Small intestine (tissue), 7 donors: ENCODE measurements around the gene PDLIM7. TPM values are rescaled to one million over a fixed set of nuclear protein-coding genes. Genes with fewer than 3 reads are reported as not detected.

Experiments
- DNase-seq, 2 donors: peaks; one replicate each; pipeline versions ENCODE4 v3.0.0 to v3.0.0-alpha.2; 2013
- FAIRE-seq: peaks from 2 replicates; lab custom pipeline; 2012; peaks lifted over from hg19 to GRCh38; lab: Jason Lieb, UNC
- H3K27ac ChIP-seq, 3 donors: one replicate each; pipeline ENCODE4 v1.5.1; 2013; ENCODE audit warnings: low read length in 2 of 3, mild to moderate bottlenecking in 2 of 3, control low read depth in 1 of 3, inconsistent platforms in 1 of 3, low read depth in 1 of 3, moderate library complexity in 1 of 3
- H3K27me3 ChIP-seq, 3 donors: one replicate each; pipeline ENCODE4 v1.6.1; 2013; ENCODE audit warnings: low read length in 3 of 3, inconsistent platforms in 1 of 3; ENCODE audit not compliant: control insufficient read depth in 3 of 3, insufficient read depth in 3 of 3
- H3K36me3 ChIP-seq, 3 donors: one replicate each; pipeline ENCODE4 v1.6.1; 2013; ENCODE audit warnings: low read length in 3 of 3, inconsistent platforms in 1 of 3, low read depth in 1 of 3, mild to moderate bottlenecking in 1 of 3, moderate library complexity in 1 of 3; ENCODE audit not compliant: control insufficient read depth in 3 of 3, insufficient read depth in 2 of 3
- H3K4me1 ChIP-seq, 3 donors: one replicate each; pipeline ENCODE4 v1.6.1; 2013; ENCODE audit warnings: low read length in 2 of 3, inconsistent platforms in 1 of 3, low read depth in 1 of 3, mild to moderate bottlenecking in 1 of 3, moderate library complexity in 1 of 3; ENCODE audit not compliant: control insufficient read depth in 3 of 3, insufficient read depth in 2 of 3
- H3K4me3 ChIP-seq, 3 donors: one replicate each; pipeline ENCODE4 v1.5.1; 2013; ENCODE audit warnings: low read length in 3 of 3, control low read depth in 1 of 3, inconsistent platforms in 1 of 3, low read depth in 1 of 3, mild to moderate bottlenecking in 1 of 3, moderate library complexity in 1 of 3
- H3K9me3 ChIP-seq, 2 donors: one replicate each; pipeline ENCODE4 v1.6.1; 2013; ENCODE audit warnings: low read depth in 1 of 2, low read length in 1 of 2; ENCODE audit not compliant: control insufficient read depth in 2 of 2, insufficient read depth in 1 of 2
- WGBS, 3 donors: extraction: QIAGEN DNeasy Blood & Tissue Kit; methylation state at CpG; one replicate each; pipeline ENCODE4 v1.1.7; 2013; 5-methylcytosine and 5-hydroxymethylcytosine counted together
- polyA plus RNA-seq, 4 donors: library from polyadenylated mRNA; stranded (reverse) in 3 of 4; unstranded in 1 of 4; fragments of 200-250 nt in 3 of 4; fragments of 120-200 nt in 1 of 4; gene quantifications; one replicate each; pipeline versions ENCODE4 v1.2.1 to v1.2.3, GENCODE V29; 2013
- donor health status: healthy with polysubstance abuse.
- donor health status: control.
- donor health status: control.
- donor health status: Bipolar disorder and iron deficiency.
- donor health status: healthy.

The PDLIM7 gene
- polyA plus RNA-seq, 4 donors: 3.8 to 44.4 (median 18.3) TPM

DNA sequence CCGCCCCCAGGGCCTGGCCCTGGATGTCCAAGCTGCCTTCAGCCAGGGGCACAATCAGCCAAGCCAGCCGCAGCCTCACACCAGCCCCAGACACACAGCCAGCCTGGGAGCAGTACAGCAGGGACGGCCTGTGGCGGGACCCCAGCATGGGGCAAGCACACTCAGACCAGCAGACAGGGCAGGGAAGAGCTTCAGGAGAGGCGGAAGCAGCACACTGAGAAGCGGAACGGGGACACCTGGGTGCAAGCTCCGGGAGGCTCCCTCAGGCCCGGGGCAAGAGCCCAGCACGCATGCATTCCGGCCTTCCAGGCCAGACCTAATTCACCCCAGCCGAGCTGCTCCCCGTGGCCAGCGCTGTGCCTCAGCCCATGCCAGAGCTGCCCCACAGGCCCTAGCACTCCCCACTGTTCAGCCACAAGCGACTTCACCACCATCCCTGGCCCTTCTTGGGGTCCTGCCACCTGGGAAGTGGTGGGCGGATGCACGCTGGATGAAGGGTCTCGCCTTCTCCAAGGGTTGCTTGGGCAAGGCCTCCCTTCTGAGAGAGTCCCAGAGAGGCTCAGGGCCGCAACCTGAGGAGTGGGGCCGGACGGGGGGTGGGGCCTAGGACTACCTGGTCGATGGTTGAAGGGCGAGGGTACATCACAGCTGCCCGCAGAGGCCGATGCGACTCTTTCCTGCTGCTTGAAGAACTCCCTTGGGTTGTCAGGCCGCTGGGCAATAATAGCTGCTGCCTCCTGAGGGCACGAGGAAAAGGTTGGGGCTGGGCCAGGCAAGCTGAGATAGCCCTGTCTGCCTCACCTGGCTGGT lies 37.4 kb downstream of the PDLIM7 start:
- Histone ChIP-seq H3K4me3 (no peak overlapping the region), H3K27ac (no peak overlapping the region), H3K9me3 (no peaks in the 10 kb centered on the region), H3K36me3 (peaks cover 0 to 52% (median 0%) of the 10 kb centered on the region in 3 donors), H3K4me1 (peaks cover 0 to 8% (median 0%) of the 10 kb centered on the region in 3 donors), H3K27me3 (no peaks in the 10 kb centered on the region)
- DNase-seq: no peak
- 92 to 96% (median 93%) methylated on average over 25 to 28 of the region's 28 CpGs for WGBS, 3 donors
- FAIRE-seq: no peak

DNA sequence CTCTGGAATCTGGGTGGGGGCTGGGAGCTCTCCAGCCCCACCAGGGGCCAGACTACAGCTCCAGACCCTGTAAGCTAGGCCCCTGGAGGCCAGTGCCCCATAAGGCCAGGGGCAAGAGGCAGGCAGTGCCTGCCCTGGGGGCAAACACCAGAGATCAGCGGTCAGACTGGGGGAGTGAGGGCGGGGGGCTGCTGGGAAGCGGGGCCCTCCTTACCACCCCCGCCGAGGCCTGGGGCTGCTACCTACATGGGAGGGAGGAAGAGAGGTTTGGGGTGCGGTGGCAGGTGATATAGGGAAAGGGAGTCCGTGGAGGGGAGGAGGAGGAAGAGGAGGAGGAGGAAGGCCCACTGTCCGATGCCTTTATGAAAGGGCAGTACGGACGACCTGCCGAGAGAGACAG lies 38.0 kb downstream of the PDLIM7 start:
- H3K27ac ChIP-seq: no peak overlapping the region
- no peak overlapping the region for H3K4me3 ChIP-seq
- no peaks in the 10 kb centered on the region for H3K27me3 ChIP-seq
- H3K36me3 ChIP-seq: peaks cover 0 to 52% (median 0%) of the 10 kb centered on the region in 3 donors
- no peaks in the 10 kb centered on the region for H3K9me3 ChIP-seq
- FAIRE-seq: no peak
- no peak for DNase-seq
- 87 to 94% (median 88%) methylated on average over 8 to 11 of the region's 11 CpGs for WGBS, 3 donors
- peaks cover 0 to 8% (median 0%) of the 10 kb centered on the region in 3 donors for H3K4me1 ChIP-seq

DNA sequence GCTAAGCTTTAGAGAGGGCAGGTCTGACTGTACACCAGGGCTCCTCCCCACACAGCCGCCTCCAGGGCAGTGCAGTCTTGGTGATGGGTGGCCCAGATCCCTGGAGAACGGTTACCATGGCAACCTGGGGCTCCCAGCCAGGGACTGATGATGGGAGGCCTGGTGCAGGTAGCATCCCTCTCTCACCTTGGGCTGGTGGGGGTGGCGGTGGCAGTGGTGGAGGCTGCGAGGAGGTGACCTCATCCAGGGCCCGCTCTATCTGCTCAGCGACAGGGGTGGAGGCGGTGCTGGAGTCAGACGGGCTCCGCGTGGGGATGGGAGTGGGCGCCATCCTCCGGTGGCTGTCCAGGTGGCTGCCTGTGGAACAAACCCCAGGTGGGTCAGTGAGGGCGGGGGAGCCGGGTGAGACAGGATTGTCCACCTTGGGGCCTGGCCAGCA lies 38.5 kb downstream of the PDLIM7 start:
- no peak overlapping the region for H3K4me3 ChIP-seq
- peaks cover 0 to 12% (median 0%) of the 10 kb centered on the region in 3 donors for H3K4me1 ChIP-seq
- no peak for FAIRE-seq
- H3K27me3 ChIP-seq: no peaks in the 10 kb centered on the region
- H3K36me3 ChIP-seq: peaks cover 0 to 52% (median 0%) of the 10 kb centered on the region in 3 donors
- WGBS, 3 donors: 89 to 91% (median 89%) methylated on average over 14 of the region's 14 CpGs
- no peak overlapping the region for H3K27ac ChIP-seq
- no peaks in the 10 kb centered on the region for H3K9me3 ChIP-seq
- DNase-seq: no peak

DNA sequence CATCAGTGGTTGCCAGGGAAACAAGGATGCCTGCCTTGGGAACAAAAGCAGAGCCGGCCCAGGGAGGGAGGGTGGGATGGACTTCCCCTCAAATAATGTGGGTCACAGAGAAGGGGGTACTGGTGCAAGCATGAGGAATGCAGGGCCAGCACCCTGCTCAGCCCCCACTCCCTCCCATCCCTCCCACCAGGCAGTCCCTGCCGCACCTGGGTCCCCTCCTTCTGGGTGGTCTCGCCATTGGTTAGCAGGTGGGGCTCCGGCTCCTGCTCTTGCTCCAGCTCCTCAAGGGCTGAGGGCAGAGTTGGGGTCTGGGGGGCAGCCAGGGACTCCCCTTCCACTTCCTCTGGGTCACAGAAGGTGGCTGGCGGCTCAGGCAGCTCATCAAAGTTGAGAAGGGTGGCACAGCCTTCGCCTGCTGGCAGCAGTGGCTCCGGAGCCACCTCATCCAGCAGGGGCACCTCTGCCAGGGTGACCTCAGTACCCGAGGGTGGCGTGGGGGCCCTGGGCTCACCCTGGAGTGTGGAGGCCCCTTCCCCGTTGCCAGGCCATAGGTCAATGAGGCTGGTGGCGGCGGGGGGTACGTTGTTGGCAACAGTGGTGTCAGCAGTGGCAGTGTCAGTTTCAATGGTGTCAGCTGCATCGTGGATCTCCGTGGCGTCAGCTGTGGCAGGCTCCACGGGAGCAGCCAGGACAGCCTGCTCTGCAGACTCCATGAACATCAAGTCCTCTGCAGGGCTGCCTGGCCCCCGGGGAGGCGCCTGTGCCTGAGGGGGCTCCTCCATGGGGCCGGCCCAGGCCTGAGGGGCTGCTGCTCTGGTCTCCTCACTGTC lies 39.3 kb downstream of the PDLIM7 start:
- FAIRE-seq: no peak
- 78 to 89% (median 85%) methylated on average over 18 to 20 of the region's 20 CpGs for WGBS, 3 donors
- H3K27me3 ChIP-seq: peaks cover 0 to 4% (median 0%) of the 10 kb centered on the region in 3 donors

DNA sequence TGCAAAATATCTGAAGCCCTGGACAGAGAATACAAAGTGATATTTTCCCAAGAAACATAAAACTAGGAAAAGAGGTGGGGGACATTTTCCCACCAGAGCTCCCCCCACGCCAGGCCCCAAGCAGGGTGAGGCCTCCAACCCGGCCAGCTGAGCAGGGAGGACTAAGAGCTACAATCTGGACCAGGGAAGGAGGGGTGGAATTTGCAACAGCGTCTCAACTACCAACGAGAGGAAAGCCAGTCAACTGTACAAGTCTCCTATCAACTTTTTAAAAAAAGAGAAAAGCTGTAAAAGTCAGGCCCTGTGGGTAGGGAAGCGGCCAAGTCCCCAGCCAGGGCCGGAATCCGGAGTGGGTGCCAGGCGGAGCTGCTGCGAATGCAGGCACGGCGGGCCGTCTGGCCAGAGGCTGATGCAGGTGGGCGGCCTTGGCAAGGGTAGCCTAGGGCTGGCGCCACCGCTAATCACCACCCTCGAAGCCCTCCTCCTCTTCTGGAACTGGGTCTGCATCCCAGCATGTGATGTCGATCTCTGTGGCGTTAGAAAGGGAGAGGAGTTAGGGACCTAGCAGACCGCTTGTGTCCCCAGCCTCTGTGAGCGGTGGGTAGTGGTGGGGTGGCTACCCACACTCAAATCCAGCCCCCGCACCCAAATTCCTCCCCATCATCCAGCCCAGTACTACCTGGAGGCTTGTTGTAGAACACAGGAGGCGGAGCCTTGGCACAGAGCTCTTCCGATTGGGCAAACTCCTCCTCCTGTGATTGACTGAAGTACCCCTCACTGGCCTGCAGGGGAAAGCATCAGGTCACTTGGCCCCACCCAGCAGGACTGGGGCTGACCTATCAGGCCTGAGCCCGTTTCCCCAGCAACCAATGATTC lies 40.2 kb downstream of the PDLIM7 start:
- DNase-seq (peak; percentile 81 to 85), FAIRE-seq (no peak)
- 80 to 87% (median 81%) methylated on average over 24 of the region's 24 CpGs for WGBS, 3 donors
- Histone ChIP-seq H3K9me3 (no peaks in the 10 kb centered on the region), H3K4me3 (no peak overlapping the region), H3K27ac (no peak overlapping the region), H3K36me3 (peaks cover 0 to 46% (median 0%) of the 10 kb centered on the region in 3 donors), H3K27me3 (peaks cover 0 to 4% (median 0%) of the 10 kb centered on the region in 3 donors), H3K4me1 (peaks cover 0 to 17% (median 0%) of the 10 kb centered on the region in 3 donors)

More for the DNA sequence above, 39.3 kb downstream of the PDLIM7 start:
- peak overlapping the region in 1 of 3 donors; percentile 48 for H3K27ac ChIP-seq
- peaks cover 0 to 17% (median 0%) of the 10 kb centered on the region in 3 donors for H3K4me1 ChIP-seq
- no peak for DNase-seq
- H3K4me3 ChIP-seq: no peak overlapping the region
- H3K36me3 ChIP-seq: peaks cover 0 to 52% (median 0%) of the 10 kb centered on the region in 3 donors
- H3K9me3 ChIP-seq: no peaks in the 10 kb centered on the region

DNA sequence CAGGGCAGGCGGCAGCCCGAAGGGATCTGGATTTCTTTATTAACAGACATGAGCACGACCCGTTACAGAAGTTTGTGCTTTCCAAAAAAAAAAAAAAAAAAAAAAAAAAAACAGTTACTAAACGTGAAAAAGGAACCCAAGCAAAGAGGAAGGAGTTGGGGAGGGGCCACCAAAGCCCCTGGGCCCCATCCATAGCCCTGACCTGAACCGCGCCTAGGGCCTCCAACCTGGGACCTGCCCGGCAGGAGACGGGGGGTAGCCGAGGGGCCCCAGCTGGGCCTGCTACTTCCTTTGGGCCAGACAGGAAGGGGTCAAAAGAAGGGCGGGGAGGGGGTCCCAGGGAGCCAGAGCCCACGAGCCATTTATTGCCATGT lies 40.8 kb downstream of the PDLIM7 start:
- Histone ChIP-seq H3K36me3 (peaks cover 0 to 43% (median 0%) of the 10 kb centered on the region in 3 donors), H3K27me3 (peaks cover 0 to 4% (median 0%) of the 10 kb centered on the region in 3 donors), H3K4me3 (no peak overlapping the region), H3K4me1 (peaks cover 0 to 17% (median 0%) of the 10 kb centered on the region in 3 donors), H3K9me3 (no peaks in the 10 kb centered on the region), H3K27ac (no peak overlapping the region)
- no peak for DNase-seq
- 27 to 33% (median 29%) methylated on average over 11 to 12 of the region's 12 CpGs for WGBS, 3 donors
- no peak for FAIRE-seq

DNA sequence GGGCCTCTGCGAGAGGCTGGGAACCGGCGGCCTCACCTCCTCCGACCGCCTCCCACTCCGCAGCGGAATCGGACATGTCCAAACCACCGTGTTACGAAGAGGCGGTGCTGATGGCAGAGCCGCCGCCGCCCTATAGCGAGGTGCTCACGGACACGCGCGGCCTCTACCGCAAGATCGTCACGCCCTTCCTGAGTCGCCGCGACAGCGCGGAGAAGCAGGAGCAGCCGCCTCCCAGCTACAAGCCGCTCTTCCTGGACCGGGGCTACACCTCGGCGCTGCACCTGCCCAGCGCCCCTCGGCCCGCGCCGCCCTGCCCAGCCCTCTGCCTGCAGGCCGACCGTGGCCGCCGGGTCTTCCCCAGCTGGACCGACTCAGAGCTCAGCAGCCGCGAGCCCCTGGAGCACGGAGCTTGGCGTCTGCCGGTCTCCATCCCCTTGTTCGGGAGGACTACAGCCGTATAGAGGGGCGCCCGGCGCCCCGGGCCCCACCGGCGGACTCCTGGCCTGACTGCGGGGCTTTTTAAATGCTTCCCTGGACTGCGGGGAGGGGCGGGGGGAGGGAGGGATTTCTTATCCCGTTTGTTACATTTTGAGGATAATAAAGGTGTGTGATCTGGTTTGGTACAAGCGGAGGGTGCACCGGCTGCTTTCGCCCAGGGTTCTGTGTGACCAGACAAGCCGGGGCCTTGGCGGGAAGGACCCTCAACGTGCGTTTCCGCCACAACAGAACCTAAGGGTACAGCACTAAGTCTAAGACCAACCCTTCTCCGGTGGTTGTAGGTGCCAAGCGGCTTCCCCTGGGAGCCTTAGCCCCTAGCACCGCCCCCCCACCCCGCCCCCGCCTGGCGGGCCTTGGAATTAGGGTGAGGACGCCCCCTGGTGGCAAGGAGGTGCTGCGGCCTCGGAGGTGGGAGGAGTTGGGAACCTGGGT lies 41.5 kb downstream of the PDLIM7 start:
- Histone ChIP-seq H3K27me3 (peaks cover 0 to 4% (median 0%) of the 10 kb centered on the region in 3 donors), H3K4me3 (peak overlapping the region; percentile 43 to 71 (median 63)), H3K4me1 (peaks cover 0 to 17% (median 0%) of the 10 kb centered on the region in 3 donors), H3K9me3 (no peaks in the 10 kb centered on the region), H3K36me3 (peaks cover 0 to 39% (median 0%) of the 10 kb centered on the region in 3 donors), H3K27ac (peak overlapping the region; percentile 76 to 89 (median 77))
- WGBS, 3 donors: 0 to 1% (median 0%) methylated on average over 55 to 76 of the region's 76 CpGs
- FAIRE-seq: no peak
- DNase-seq: peak; percentile 89 to 97
